ENCODE measurements around the gene MAP7D3. TPM values are rescaled to one million over a fixed set of nuclear protein-coding genes. Genes with fewer than 3 reads are reported as not detected.

The MAP7D3 gene
- total and polyA plus RNA-seq, 2 of the 8 experiments (the other 6 are each of a cell fraction or from before 2014, with no cell fraction given): 4.8 to 19.6 TPM

- Histone ChIP-seq H3K79me2 (ENCODE audit: control insufficient read depth in 1 of 2, insufficient read depth in 2 of 2, low read length in 2 of 2) (no peaks in the 10 kb centered on the region), H2BK120ac (replicated peaks; ENCODE audit: low read depth, low read length) (no peak overlapping the region), H3K27me3 (replicated peaks in 1 of 4; ENCODE audit: control insufficient read depth in 3 of 4, extremely low read depth in 1 of 4, insufficient read depth in 3 of 4, low read length in 3 of 4) (no peaks in the 10 kb centered on the region), H3K9ac (replicated peaks in 1 of 4; ENCODE audit: extremely low read depth in 1 of 4, low read depth in 3 of 4, low read length in 3 of 4) (no peak overlapping the region), H2BK20ac (ENCODE audit: low read length) (no peak overlapping the region), H3K36me3 (ENCODE audit: control insufficient read depth in 2 of 4, insufficient read depth in 4 of 4, low read length in 3 of 4) (no peaks in the 10 kb centered on the region), H3K14ac (ENCODE audit: insufficient read length) (no peak overlapping the region), H2BK15ac (ENCODE audit: low read length) (no peak overlapping the region), H3K4ac (replicated peaks; ENCODE audit: insufficient read length, low read depth, low read length) (no peak overlapping the region), H4K8ac (ENCODE audit: extremely low read depth, insufficient read depth, low read length) (no peak overlapping the region), H3K27ac (ENCODE audit: low read depth, low read length) (no peak overlapping the region), H2BK5ac (ENCODE audit: low read depth, low read length) (no peak overlapping the region), H2BK12ac (ENCODE audit: low read depth, low read length) (no peak overlapping the region), H3K9me3 (ENCODE audit: insufficient read depth in 2 of 2, low read depth in 1 of 2, low read length in 1 of 2) (no peaks in the 10 kb centered on the region), H3K23me2 (ENCODE audit: low read depth, low read length) (no peaks in the 10 kb centered on the region), H3K23ac (ENCODE audit: insufficient read length) (no peak overlapping the region), H4K5ac (ENCODE audit: insufficient read length, low read depth, low read length) (no peak overlapping the region), H3K4me1 (replicated peaks in 1 of 4; ENCODE audit: control insufficient read depth in 3 of 4, insufficient read depth in 4 of 4, low read length in 3 of 4) (no peaks in the 10 kb centered on the region), H2AK5ac (ENCODE audit: low read depth, low read length) (no peak overlapping the region), H3K4me3 (ENCODE audit: extremely low read depth in 1 of 4, insufficient read depth in 2 of 4, low read depth in 3 of 4, low read length in 4 of 4) (no peak overlapping the region), H3K79me1 (ENCODE audit: low read depth, low read length) (no peaks in the 10 kb centered on the region), H4K91ac (replicated peaks; ENCODE audit: insufficient read length, low read length) (no peak overlapping the region), H2AFZ (ENCODE audit: low read length) (no peak overlapping the region), H4K20me1 (replicated peaks in 1 of 2; ENCODE audit: control insufficient read depth in 1 of 2, insufficient read depth in 2 of 2, low read length in 2 of 2) (no peaks in the 10 kb centered on the region), H3K18ac (ENCODE audit: extremely low read depth, low read length) (no peak overlapping the region), H3K4me2 (ENCODE audit: insufficient read depth in 1 of 2, low read depth in 2 of 2, low read length in 2 of 2) (no peak overlapping the region), H3K56ac (replicated peaks; ENCODE audit: insufficient read length, low read depth, low read length) (no peak overlapping the region)
- DNase-seq (ENCODE audit: low read depth in 1 of 2, low spot score in 2 of 2) (no peak), FAIRE-seq (no peak)
- ChIA-PET POLR2A (ENCODE audit: partially characterized antibody) (no interaction called here), CTCF (ENCODE audit: partially characterized antibody) (interaction anchor here (0.6 to 1.5 kb wide), 2 partner anchors 28 to 31 kb away, joined by 3 to 4 read pairs; no protein-coding TSS in a partner anchor)
- 84% methylated on average over 3 of the region's 4 CpGs; no CpG with 5 or more reads in 1 of the 2 experiments for WGBS, 2 experiments (ENCODE audit: extremely low coverage in 1 of 2, insufficient coverage in 1 of 2, insufficient read length in 1 of 2, insufficient replicate concordance in 2 of 2, low coverage in 1 of 2, low lambda C conversion rate in 2 of 2, missing lambda C conversion rate in 1 of 2)
Observed at GRCh38 chrX:136193771-136194170, 57.4 kb downstream of the MAP7D3 start.
